COR-L47 (cell line): ENCODE data around the gene USP2.
A peak's percentile ranks its signal among the peaks of the same experiment; 100 is the strongest.
"Not testable (repeated sequence)": the region's sequence is repeated elsewhere in the genome, so short reads cannot be mapped to it uniquely, and the experiment has no call there.

Experiments
- DNase-seq: peaks from one replicate; lab custom pipeline; 2025; lab: John Stamatoyannopoulos, UW

The USP2 gene

DNA sequence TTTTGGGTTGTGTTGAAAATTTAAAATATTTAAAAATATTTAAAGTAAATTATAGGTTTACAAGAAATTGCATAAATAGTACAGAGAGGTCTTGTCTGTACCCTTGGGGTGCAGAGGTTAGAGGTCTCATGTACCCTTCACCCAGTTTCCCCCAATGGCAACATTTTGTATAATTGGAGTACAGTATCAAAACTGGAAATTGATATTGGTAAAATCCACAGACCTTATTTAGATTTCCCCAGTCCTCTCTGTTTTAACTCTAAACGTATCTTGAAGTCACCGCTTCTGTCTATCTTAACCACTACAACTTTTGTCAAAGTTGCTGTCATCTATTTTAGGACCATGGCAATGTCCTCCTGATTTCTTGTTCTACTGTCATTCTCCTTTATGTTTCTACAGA, 30.6 kb upstream of the USP2 start:
- no peak for DNase-seq

DNA sequence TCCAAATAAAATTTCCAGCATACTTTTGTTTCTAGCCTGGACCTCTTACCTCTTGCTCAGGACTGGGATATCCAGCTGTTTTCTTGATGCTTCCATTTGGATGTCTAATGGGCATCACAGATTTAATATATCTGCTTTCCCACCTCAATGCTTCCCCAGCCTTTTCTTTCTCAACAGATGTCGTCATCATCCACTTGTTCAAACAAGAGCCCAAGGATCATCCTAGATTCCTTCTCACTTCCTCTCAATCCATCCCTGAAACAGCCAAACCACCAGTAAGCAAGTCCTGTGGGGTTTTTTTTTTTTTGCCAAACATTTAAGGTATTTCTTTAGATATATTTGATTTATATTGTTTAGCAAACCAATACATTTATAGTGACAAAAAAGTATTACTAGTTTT, 29.0 kb upstream of the USP2 start:
- DNase-seq: no peak

DNA sequence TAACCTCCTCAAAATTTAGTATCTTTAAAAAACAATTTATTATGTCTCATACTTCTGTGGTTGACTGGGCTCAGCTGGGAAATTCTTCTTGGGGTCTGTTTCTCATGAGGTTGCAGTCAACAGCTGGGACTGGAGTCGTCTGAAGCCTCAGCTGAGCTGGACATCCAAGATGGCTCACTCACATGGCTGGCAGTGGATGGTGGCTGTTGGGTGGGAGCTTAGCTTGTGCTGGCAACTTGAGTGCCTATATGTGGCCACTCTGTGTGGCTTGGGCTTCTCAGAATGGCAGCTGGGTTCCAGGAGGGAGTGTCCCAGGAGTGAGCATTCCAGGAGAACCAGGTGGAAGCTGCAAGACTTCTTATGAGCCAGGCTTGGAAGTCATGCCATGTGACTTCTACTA, 28.2 kb upstream of the USP2 start:
- no peak for DNase-seq

DNA sequence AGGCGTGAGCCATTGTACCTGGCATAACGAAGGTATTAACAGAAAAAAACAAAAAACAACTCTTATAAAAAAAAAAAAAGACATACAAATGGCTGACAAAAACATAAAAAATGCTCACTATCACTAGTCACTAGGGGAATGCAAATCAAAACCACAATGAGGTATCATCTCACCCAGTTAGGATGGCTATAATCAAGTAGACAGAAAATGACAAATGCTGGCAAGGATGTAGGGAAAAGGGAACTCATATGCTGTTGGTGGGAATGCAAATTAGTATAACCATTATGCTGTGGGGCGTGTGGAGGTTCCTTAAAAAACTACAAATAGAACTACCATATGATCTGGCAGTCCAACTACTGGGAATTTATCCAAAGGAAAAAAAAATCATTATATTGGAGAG, 24.5 kb upstream of the USP2 start:
- DNase-seq: no peak

DNA sequence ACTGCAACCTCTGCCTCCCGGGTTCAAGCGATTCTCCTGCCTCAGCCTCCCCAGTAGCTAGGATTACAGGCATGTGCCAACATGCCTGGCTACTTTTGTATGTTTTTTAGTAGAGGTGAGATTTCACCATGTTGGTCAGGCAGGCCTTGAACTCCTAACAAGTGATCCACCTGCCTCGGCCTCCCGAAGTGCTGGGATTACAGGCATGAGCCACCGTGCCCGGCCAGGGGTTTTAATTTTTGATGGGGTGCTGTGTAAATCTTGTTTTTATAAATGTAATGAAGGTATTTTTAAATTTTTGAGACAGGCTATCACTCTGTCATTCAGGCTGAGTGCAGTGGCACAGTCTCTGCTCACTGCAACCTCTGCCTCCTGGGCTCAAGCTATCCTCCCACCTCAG, 24.0 kb upstream of the USP2 start:
- DNase-seq: not testable (repeated sequence)

DNA sequence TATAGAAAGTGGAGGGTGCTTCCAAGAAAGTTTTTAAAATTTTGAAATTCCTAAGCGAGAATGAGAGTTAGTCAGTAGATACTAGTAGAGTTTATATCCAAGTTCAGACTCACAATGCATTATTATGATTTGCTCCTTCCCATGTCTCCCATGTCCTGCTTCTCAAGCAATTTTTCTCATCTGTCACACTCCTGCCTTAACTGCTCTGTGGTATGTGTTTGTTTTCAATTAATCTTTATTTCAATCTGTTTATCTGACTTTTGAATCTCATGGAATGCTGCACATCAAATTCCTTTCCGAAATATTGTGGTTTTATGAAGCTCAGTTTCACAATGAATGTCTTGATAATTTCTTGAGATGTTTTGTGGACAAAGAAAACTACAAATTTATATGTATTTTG, 23.4 kb upstream of the USP2 start:
- DNase-seq: no peak

DNA sequence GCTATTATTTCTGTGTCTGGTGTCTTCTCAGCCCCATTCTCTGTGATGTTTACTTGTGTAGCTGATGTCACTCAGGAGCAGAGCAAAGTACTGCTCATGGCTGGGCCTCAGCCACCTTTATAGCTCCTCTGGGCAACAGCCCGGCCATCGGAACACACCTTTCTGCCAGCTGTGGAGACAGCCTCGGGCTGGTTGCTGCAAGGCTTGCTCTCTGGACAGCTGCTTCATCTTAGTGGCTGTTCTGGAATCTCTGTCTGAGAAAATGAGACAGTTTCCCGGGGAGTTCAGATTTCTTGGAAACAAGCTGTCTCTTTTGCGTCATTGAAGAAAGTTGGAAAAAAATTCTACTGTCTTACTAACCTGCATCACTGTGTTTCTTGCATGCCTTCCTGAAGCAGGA, 21.5 kb upstream of the USP2 start:
- DNase-seq: no peak

DNA sequence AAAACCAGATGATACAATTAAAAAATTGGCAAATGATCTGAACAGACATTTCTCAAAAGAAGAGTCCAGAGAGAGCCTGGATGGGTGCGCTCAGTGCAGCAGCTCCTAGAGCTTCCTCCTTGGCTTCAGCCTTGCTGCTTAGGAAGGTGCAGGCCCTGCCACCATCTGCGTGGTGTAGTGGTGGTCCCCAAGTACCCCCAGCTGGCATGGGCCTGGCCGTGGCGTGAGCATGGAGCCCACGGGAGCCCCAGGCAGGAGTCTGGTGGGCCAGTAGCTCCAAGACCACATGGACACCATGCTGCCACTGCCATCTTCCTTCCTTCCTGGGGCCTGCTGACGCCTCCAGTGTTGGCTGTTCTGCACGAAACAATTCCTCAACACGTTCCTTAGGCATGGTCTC, 21.0 kb upstream of the USP2 start:
- no peak for DNase-seq

DNA sequence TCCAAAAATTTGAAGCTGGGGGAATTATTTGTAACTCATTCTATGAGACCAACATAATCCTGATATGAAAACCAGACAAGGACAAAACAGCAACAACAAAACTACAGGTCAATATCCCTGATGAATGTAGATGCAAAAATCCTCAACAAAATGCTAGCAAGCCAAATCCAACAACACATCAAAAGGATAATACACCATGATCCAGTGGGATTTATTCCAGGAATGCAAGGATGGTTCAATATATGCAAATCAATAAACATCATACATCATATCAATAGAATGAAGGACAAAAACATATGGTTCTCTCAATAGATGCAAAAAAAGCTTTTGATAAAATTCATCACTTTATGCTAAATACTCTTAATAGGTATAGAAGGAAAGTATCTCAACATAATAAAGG, 19.4 kb upstream of the USP2 start:
- DNase-seq: no peak

DNA sequence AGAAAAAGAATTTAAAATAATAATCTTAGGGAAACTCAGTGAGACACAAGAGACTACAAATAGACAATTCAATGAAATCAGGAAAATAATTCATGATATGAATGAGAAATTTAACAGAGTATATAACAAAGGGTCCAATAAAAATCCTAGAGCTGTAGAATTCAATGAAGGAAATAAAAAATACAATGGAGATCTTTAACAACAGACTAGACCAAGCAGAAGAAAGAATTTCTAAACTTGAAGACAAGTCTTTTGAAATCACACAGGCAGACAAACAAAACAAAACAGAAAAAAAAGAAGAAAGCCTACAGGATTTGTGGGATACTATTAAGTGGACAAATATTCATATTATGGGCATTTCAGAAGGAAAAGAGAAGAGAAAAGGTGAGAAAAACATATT, 16.2 kb upstream of the USP2 start:
- no peak for DNase-seq

DNA sequence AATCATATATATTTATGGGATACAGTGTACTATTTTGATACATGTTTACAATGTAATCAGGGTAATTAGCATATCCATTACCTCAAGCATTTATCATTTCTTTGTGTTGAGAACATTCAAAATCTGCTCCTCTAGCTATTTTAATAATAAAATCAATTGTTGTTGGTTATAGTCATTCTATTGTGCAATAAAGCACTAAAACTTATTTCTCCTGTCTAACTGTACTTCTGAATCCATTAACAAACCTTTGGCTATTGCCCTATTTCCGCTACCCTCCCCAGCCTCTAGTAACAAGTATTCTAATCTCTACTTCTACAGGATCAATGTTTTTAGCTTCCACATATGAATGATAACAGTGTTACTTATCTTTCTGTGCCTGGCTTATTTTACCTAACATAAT, 15.3 kb upstream of the USP2 start:
- no peak for DNase-seq

DNA sequence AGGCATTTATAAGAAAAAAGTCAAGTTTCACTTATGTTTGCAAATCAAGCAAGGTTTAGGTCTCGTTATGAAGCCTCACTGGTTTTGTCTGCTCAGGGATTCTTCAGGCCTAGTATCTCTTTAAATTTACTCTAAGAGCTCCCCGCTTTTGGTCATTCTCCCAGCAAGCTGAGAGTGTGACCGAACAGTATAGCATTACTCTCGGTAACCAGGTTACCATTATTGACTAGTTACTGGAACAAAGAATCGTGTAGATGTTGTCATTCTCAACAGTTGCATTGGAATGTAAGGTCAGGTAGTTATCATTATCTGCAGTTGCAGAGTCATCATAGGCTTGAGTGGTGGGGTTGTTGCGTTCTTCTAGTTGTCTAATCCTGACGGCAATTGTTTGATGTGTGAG, 9.8 kb upstream of the USP2 start:
- no peak for DNase-seq

DNA sequence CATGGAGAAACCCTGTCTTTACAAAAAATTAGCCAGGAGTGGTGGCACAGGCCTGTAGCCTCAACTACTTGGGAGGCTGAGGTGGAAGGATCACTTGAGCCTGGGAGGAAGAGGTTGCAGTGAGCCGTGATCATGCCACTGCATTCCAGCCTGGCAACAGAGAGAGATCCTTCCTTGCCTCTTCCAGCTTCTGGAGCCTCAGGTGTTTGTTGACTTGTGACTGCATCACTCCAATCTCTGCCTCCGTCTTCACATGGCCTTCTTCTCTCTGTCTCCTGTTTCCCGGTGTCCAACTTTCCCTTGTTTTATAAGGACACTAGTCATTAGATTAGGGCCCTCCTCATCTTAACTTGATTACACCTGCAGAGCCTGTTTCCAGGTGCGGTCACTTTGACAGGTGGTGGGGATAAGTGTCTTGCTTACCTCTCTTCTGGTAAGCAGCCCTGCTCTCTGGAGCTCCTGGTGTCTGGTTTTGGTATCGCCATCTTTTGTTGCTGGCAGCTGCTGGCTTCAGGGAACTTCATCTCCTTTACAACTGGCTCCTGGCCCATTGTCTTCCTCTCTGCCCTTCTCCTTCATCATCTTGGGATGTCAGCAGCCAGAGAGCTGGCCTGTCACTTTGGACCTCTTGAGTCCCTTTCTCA, 8.2 kb upstream of the USP2 start:
- peak; percentile 21 for DNase-seq

DNA sequence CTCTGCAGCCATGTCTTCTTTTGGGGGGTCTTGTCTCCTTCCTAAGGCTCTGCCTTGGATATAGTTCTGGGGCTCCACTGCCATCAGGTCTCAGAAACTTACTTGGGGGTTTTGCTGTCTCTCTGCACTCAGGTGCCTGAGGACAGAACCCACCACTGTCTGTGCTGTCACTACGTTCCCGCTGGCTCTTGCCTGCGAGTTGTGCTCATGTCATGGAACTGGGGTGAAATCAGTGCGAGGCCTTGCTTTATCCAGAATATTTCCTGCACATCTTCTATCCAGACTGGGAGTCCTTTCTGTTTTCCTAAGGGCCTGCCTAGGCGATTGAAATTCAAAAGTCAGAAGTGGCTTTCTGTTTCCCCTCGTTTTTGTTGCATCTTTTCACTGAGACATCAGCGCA, 6.6 kb upstream of the USP2 start:
- no peak for DNase-seq

DNA sequence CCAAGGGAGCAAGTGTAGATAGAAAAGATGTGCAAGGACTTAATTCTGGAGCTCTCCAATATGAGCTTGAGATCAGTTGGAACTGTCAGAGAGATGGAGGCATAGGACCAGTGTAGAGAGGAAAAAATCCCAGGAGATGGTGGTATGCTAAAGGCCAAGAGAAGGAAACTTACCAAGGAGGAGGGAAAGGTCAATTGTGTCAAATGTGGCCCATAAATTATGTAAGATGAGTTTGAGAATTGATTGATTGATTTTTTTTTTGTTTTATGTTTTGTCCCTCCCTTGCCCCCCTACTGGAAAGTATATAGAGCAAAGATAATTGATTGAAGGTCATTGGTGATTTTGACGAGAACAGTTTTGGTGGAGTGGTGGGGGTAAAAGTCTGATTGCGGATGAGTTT, 2.8 kb upstream of the USP2 start:
- no peak for DNase-seq

DNA sequence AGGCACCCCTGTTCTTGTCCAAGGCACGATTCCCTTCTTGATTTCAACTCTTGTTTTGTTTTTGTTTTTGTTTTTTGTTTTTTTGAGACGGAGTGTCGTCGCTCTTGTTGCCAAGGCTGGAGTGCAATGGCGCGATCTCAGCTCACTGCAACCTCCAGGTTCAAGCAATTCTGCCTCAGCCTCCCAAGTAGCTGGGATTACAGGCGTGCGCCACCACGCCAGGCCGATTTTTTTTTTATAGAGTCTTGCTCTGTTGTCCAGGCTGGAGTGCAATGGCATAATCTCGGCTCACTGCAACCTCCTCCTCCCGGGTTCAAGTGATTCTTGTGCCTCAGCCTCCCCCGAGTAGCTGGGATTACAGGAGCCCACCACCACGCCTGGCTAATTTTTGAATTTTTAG, 1.0 kb upstream of the USP2 start:
- DNase-seq: not testable (repeated sequence)

DNA sequence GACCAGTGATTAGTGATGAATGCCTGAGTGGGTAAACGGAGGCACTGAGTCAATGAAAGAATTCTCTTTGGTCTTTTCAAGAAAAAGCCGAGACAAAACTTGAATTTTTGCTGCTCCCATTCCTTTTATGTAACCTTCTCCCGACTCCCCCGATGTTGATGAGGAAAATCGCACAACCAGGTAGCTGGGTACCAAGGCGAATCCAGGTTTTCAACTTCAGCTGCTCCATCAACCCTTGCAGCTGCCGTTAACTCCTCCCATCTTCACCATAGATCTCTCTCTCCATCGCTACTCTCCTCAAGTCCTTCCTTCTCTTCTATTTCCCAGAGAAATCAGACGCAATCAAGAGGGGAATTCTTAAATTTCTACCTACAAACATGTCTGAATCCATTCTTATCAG, 611 bp upstream of the USP2 start:
- no peak for DNase-seq

DNA sequence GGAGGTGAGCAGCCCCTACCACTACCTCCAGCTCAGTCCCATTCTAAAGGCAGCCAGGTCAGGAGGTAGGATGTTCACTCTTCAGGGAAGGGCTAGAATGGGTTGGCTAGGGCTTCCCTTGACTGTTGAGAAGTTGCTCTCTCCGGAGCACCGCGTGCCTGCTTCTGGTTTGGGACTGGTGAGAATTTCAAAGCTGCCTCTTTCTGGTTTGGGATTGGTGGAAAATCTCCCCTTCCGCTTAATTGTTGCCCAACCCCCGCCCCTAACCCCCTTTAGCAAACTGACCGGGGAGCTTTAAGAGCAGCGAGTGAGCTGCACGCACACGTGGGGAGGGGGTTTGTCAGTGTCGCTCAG, 686 bp downstream of the USP2 start:
- DNase-seq: no peak

DNA sequence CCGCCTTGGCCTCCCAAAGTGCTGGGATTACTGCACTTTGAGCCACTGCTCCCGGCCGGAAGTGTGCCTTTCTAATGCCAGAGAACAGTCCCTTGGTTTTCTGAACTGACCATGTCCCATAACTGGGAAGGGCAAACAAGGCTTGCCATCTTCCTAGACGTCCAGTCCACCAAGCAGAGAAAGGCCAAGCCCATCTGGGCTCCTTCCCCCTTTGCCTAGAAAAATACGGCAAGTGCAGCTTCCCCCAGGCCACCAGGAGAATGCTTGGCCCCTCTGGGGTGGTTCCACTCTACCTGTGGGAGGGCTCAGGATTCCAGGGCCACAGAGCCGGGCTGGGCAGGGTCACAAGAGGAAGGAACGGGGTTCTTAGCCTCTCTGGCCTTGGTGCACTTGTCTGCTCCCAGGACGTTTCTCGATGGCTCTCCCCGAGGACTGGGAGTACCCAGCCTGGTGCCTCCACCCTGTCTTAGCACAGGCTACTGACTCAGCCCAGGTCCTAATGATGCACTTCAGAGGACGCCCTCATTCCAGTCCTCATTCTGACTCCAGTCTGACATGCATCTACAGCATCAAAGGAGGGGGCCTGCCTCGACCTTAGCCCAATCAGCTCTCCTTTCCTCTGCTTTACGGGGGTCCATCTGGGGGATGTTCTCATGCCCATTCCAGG, 1.2 kb downstream of the USP2 start:
- DNase-seq: no peak

DNA sequence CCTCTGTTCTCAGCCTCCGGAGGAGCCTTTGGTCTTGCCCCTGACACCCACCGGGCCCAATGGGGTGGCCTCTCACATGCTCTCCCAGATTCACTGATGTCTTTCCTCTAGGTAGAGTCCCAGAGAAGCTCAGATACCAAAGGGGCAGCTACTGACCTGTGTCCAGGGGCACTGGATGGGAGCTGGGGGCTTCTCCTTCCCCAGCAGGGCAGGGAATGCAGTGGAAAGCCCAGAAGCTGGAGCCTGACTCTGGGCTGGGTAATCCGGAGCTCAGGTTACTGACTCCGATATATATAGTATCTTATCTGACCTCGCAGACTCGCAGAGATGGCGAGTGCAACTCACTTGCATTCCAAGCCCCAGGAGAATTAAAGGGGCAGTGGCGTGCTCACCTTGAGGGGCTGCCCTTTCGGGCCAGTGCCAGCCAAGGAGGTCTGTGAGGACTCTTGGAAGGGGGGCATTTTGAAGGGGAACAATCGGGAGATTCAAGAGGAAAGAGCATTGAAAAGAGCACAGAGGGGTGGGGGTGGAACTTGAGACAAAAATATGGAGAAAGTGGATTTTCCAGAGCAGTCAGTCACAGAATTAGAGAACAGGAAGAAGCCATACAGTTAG, 2.5 kb downstream of the USP2 start:
- DNase-seq: no peak

DNA sequence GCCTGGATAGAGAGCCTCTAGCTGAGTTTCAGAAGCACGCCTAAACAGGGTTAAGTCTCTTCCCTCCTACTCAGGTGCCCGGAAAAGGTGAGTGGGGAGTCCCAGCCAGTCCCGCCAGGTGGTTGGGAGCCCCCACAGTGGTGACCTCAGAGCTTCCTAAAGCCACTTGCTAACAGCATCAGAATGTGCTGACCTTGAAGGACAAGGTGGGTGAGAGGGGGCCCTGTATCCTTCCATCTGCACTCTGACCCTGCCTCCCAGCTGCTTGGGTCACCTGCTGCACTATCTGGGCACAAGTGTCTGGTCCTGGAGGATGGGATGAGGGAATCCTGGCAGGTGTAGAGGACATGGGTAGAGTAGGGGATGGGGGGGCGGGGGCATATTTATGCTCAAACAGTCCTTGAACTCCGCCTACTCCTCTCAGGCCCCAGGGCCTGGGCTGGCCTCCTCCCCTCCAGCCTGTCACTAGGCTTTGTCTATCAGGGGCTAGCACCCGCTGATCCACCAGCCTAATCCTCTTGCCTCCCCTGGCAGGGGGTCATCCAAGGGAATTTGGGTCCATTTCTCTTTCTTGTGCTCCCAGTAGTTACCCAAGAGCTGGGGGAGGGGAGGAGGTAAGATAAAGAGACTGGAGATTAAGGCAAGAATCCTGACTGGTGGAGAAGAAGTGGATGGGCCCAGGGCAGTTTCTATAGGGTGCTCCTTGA, 3.4 kb downstream of the USP2 start:
- no peak for DNase-seq

DNA sequence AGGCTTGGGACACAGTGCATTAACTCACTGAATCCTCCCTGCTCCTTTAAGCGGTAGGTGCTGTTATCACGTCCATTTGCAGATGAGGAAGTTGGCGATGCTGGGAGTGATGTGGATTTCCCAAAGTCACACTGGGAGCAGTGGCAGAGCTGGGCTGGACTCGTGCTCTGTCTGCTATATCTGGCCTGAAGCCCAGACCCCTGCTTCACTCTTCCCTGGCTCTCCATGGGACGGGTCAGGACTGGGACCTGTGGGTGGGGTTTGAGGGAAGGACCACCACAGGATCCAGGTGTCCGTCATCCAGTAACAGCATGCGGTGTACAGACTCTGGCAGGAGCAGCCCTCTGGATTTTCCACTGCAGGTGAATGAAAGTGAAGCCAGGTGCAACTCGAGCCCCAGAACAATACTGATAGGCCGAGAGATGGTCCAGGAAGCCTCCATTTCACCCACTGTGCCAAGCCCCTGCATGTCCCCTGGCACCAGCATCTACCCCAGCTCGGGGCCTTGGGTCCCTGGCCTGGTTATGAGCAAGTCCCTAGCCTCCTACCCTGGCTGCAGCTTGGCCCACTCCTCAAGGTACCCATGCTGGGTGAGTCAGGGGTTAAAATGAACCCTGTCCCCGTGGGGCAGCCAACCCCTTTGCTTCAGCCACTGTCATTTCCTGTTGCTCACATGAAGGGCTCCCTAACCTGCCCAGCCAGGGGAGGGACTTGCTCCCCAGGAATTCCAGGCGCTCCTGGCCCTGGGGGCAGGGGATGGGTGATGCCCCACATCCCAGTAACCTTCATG, 4.2 kb downstream of the USP2 start:
- DNase-seq: no peak
